GM23338 (cell line): ENCODE results near the gene CHGA.

Source experiments
- CTCF ChIP-seq, 2 experiments: fragments of 200-600 bp in 1 of 2; sonication (generic) in 1 of 2; conservative IDR thresholded peaks; 2 replicates each; pipeline versions ENCODE4 v1.5.1 to v1.6.1; 2016 to 2017; ENCODE audit warnings: antibody characterized with exemption in 2 of 2, low read depth in 2 of 2, mild to moderate bottlenecking in 2 of 2, moderate library complexity in 1 of 2
- ETS1 ChIP-seq: IDR thresholded peaks from 2 replicates; pipeline ENCODE4 v1.6.1; 2016; ENCODE audit warnings: antibody characterized with exemption
- EZH2 ChIP-seq: fragments of 200-600 bp; sonication (generic); IDR thresholded peaks from one replicate; pipeline ENCODE4 v1.8.0; 2017; ENCODE audit warnings: antibody characterized with exemption, mild to moderate bottlenecking, low read depth; ENCODE audit not compliant: unreplicated experiment

- no peak for TF ChIP-seq EZH2
- TF ChIP-seq ETS1: no peak
- TF ChIP-seq CTCF (conservative IDR thresholded peaks at IDR 0.05; ENCODE audit: low read depth in 2 of 2): no peak
Measured at GRCh38 chr14:92886337-92886736, 36.6 kb upstream of the CHGA start.
